ENCODE data around the gene AKT3.
A peak's percentile ranks its signal among the peaks of the same experiment; 100 is the strongest.

Gene AKT3

DNA sequence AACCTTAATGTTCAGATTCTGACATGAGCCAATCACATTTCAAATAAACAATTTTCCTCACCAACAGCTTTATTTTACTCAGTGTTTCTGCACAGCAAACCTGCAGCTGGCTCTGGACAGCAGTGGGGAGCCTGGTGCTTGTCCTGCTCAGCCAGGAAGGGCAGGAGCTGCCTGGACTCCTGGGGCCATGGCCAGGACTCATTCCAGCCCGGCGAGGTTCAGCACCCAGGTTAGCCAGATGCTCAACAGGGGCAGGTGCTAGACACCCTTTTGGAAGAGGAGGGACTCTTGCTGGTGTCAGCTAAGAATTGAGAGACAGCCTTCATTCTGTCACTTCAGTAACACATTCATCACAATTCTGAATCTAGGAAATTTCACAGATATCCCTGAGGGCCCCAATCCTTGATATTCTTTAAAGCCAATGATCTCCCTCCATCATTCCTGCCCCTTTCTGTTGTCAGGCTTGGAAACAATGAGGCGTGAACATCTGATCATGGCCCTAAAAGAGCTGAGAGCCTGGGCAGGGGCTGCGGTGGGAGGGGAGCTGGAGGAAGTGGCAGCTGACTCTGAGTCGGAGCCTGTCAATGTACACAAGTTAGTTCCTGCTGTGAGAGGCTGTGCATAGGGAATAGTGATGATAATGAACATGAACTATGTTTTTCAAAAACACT is 342.9 kb downstream of the AKT3 start:
- Mint-ChIP-seq H3K4me3 (no peak overlapping the region), H3K27me3 (no peaks in the 10 kb centered on the region), H3K36me3 (peaks cover 22% of the 10 kb centered on the region), H3K9me3 (no peaks in the 10 kb centered on the region), H3K4me1 (peaks cover 46% of the 10 kb centered on the region), H3K27ac (peak overlapping the region; percentile 8)

DNA sequence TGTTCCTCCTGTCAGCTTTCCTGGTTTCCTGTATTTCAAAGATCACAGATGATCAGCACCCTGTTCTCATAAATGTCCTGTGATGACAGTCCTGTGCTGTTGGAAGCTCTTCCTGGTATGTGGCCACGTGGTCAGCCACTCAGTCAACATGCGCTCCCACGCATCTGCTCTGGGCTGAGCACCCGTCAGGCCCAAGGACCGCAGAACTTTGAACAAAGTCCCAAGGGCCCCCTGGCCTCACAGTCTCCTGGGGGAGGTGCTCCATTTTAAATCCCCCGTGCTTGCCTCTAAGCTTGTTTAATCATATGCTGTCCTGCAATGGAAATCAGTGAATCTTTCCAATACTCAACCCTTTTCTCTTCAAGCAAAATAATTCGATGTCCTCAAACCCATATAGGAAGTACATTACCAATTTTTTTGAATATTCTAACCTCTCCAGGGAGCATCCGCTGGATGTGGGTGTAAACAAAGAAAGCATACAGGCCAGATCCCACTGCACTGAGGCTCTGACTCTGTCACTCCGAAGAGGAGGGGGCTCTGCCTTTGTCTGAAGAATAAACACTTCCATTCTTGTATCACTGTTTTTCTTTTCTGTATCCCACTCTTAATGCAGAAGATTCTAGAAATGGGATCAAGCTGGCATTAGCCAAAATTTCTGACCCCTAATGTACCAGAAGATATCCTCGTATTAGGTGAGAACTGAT is 343.9 kb downstream of the AKT3 start:
- Mint-ChIP-seq H3K27me3 (no peaks in the 10 kb centered on the region), H3K4me1 (peaks cover 40% of the 10 kb centered on the region), H3K36me3 (peaks cover 17% of the 10 kb centered on the region), H3K27ac (no peak overlapping the region), H3K4me3 (no peak overlapping the region), H3K9me3 (no peaks in the 10 kb centered on the region)

DNA sequence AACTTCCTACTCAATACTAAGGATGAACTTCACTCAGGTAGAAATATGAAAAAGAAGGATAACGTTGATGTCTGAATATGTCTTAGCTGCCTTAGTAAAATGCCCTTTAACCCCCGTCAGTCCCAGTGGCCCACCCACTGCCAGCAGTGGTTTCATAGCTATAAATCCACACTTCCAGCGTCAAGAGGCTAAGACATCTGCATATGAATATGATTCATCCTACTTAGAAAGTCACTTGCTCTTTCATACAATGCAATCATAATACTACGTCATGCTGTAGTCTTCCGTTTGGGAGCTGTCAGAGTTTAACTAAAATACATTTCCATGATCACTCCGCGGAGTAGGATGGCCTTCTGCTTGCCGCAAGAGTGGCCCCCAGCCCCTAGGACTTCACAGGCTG is 346.9 kb downstream of the AKT3 start:
- no peaks in the 10 kb centered on the region for H3K9me3 Mint-ChIP-seq
- H3K27ac Mint-ChIP-seq, result peak overlapping the region; percentile 9
- no peaks in the 10 kb centered on the region for H3K27me3 Mint-ChIP-seq
- peaks cover 17% of the 10 kb centered on the region for H3K4me1 Mint-ChIP-seq
- no peak overlapping the region for H3K4me3 Mint-ChIP-seq
- peaks cover 17% of the 10 kb centered on the region for H3K36me3 Mint-ChIP-seq

DNA sequence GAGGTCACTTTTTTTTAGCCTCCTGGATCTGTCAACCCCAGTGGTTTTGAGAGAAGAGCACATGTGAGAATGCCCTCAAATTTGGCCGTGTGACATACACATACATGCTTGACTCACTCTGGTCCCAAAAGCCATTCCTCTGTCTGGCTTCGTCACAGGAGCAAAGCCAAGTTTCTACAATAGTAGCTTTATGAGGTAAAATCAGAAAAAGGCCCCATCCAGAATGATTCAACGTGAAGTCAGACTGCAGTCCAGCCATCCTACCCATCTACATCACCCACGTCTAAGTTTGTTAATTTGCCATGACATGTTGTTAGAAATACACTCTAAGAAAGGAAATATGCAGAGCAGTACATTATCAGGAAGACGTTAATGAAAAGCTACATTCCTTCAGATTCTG is 349.0 kb downstream of the AKT3 start:
- Mint-ChIP-seq H3K27ac (no peak overlapping the region), H3K4me1 (peaks cover 4% of the 10 kb centered on the region), H3K9me3 (no peaks in the 10 kb centered on the region), H3K36me3 (peaks cover 16% of the 10 kb centered on the region), H3K4me3 (no peak overlapping the region), H3K27me3 (no peaks in the 10 kb centered on the region)

DNA sequence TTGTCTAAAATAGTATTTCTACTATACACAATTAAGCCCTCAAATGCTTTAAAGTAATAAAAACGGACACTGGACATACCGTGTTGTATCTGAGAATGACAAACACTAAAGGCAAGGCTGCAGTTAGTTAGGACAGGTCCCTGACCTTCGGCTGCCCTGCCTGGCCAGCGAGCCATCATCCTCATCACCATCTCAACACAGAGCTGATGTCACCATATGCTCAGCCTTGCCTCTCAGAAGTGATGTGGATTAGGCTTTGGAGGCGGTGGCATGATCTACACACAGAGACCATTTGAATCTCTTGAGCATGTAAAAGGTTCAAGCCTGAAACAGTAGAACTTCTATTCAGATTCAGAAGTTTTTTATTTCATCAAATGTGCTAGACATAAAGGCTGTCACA is 349.5 kb downstream of the AKT3 start:
- Mint-ChIP-seq H3K4me1 (peaks cover 6% of the 10 kb centered on the region), H3K27ac (no peak overlapping the region), H3K4me3 (no peak overlapping the region), H3K9me3 (no peaks in the 10 kb centered on the region), H3K27me3 (no peaks in the 10 kb centered on the region), H3K36me3 (peaks cover 16% of the 10 kb centered on the region)

DNA sequence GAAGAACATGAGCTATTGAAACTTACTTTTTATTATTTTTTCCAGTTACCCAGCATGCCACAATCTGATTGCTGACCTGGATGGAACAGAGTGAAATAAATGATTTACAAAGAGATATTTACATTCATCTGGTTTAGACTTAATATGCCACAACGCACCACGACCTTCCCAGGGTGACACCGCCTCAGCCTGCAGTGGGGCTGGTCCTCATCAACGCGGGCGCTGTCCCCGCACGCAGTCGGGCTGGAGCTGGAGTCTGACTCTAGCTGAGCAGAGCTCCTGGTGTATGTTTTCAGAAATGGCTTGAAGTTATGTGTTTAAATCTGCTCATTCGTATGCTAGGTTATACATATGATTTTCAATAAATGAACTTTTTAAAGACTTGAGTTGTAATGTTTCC is 350.3 kb downstream of the AKT3 start:
- H3K27me3 Mint-ChIP-seq, result no peaks in the 10 kb centered on the region
- no peak overlapping the region for H3K4me3 Mint-ChIP-seq
- peaks cover 6% of the 10 kb centered on the region for H3K4me1 Mint-ChIP-seq
- H3K36me3 Mint-ChIP-seq, result peaks cover 16% of the 10 kb centered on the region
- no peak overlapping the region for H3K27ac Mint-ChIP-seq
- H3K9me3 Mint-ChIP-seq, result no peaks in the 10 kb centered on the region

DNA sequence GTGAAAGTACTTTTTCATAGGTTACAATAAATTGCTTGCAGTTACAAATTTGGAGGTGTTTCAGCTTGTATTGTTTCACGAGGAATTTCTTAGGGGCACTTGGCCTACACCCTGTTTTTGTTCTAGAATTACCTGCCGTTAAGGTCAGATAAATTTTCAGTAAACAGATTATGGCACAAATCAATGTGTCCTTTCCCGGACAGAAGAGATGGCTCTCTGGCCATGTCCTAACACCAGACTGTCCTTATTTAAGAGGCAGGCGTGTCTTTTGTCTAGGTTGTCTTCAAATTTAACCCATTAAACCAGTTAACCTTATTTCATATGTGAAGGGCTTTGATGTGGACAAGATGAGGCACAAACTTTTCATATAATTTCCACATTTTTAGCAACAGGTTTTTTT is 350.8 kb downstream of the AKT3 start:
- Mint-ChIP-seq H3K4me1 (peaks cover 6% of the 10 kb centered on the region), H3K27me3 (no peaks in the 10 kb centered on the region), H3K27ac (no peak overlapping the region), H3K4me3 (no peak overlapping the region), H3K9me3 (no peaks in the 10 kb centered on the region), H3K36me3 (peaks cover 16% of the 10 kb centered on the region)

DNA sequence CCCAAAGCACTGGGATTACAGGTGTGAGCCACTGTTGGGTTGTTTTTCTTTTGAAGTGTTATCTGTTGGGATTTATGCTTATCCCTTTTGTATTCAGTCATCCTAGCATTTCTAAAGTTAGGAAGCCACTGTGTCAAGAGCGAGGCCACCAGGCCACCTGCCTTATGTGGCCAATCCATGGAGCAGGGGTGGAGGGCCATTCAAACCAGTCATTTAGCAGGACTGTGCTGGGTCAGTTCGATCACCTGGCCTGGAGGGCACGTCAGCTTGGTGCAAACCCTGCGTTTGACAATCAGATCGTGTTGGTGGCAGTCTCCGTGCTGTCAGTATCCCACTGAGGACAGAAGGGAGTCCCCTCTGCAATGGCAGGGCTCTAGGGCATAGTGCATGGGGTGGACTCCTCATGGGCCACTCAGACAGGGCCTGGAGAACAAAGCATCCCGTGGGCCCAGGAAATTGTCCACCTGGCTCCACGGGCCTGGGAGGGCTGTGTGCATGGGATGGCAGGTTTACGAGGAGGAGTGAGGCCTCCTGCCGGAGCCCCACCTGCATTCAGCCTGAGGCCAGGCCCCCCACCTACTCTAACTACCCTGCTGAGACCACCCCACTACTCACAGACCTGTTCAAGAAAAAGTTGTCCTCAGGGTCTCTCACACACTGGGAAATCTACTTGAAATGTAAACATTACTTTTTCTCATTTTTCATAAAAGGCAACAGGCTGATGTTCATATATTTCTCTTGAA is 351.9 kb downstream of the AKT3 start:
- Mint-ChIP-seq H3K27ac (no peak overlapping the region), H3K36me3 (peaks cover 10% of the 10 kb centered on the region), H3K4me1 (peaks cover 6% of the 10 kb centered on the region), H3K27me3 (no peaks in the 10 kb centered on the region), H3K9me3 (no peaks in the 10 kb centered on the region), H3K4me3 (no peak overlapping the region)

DNA sequence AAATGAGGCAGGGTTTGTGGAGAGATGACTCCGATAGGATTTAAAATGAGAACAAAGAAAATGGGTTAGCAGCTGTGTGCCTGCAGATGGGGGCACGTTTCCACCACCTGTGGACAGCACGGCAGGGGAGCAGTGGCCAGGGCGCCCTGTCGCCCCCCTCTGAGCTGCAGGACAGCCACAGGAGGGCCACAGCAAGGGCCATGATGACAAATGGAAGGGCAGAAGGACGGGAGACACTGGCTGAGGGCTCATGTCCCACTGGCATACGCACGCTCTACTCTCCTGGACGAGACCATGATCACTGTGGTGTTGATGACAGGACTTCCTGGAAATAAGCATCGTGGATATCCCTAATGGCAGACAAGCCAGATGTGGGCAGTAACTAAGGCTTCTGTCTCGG is 353.2 kb downstream of the AKT3 start:
- Mint-ChIP-seq H3K4me3 (no peak overlapping the region), H3K4me1 (peaks cover 6% of the 10 kb centered on the region), H3K27me3 (no peaks in the 10 kb centered on the region), H3K27ac (no peak overlapping the region), H3K36me3 (peaks cover 3% of the 10 kb centered on the region), H3K9me3 (no peaks in the 10 kb centered on the region)

DNA sequence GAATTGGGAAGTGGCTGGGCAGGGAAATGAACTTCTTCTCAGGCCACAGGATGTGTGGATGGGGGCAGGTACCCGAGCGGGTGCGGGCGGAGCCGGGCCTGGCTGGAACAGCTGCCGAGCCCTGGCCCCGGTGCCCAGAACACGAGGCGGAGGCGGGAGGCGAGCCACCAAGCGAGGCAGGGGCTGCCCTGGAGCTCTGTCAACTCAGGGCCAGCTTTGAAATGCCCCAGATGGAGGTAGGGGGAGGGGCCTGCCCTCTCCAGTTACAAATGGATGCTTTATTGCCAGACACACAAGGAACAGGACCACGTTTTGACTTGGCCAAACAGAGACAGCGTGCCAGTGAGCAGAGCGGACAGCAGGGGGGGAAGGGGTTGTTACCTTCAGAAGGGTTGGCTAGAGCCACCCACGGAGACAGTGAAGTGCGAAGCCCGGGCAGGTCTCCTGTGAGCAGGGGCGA is 353.8 kb downstream of the AKT3 start:
- Mint-ChIP-seq H3K27me3 (no peaks in the 10 kb centered on the region), H3K4me3 (no peak overlapping the region), H3K36me3 (peaks cover 3% of the 10 kb centered on the region), H3K27ac (no peak overlapping the region), H3K9me3 (no peaks in the 10 kb centered on the region), H3K4me1 (peaks cover 6% of the 10 kb centered on the region)

DNA sequence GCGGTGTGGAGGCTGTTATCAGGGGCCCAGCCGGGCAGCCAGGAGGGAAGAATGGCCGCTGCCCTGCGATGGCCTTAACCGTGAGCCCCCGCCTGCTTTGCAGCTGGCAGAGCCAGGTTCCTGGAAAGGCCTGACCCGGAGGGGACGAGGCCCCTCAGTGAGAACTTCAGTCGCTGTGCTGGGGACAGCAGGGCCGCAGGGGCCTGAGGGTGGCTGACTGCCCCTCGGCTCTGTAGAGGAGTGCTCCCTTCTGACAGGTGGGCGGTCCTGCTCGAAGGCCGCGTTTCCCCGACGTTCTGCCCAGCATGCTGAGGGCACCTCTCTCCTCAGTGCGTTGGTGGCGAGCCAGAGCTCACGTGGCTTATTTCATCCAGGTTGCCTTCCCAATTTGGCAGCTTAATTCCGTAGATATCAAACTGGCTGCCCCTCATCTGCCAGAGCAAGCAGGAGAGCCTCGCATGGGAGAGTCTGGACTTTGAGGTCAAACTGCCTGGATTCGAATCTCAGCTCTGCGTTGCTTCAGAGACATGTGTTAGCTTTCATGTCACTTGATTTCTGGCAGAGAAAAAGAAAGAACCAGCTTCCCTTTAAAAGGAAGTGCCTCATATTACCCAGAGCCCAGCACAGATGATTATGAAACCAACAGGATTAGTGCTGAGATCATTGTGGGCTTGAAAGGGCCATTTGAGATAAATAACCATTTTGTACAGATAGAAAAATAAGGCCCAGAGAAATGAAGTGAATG is 354.4 kb downstream of the AKT3 start:
- no peak overlapping the region for H3K27ac Mint-ChIP-seq
- no peaks in the 10 kb centered on the region for H3K36me3 Mint-ChIP-seq
- H3K4me3 Mint-ChIP-seq, result no peak overlapping the region
- no peaks in the 10 kb centered on the region for H3K27me3 Mint-ChIP-seq
- peaks cover 6% of the 10 kb centered on the region for H3K4me1 Mint-ChIP-seq
- H3K9me3 Mint-ChIP-seq, result no peaks in the 10 kb centered on the region

DNA sequence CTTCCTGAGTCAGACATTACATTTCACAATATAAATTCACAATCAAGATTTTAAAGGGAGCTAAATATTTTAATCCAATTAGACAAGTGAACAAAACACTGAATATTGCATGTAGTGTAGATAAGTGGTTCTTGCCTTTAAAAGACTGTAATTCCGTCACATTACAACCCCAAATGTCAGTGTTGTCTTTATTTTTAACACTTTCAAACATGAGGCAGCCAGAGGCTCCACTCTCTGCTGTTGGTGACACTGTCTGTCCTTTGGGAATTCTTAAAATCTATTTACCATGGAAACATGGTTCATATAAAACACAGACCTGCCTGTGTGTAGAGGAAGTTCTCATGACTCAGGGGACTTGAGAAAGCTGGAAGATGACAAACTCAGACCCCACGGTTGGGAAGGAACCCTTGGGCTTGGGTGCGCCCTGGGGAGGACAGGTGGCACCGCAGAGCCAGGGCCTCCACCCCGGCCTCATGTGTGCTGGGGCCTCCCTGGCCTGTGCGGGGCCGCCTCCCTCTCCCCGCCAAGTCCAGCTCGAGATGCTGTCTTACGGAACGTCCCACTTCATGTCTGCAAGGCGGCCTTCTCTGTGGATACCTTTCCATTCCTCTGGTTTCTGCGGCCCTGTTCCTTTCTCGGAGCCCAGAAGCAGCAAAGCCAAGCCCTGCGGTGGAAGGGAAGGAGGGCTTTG is 355.2 kb downstream of the AKT3 start:
- Mint-ChIP-seq H3K4me1 (peaks cover 6% of the 10 kb centered on the region), H3K27me3 (no peaks in the 10 kb centered on the region), H3K36me3 (no peaks in the 10 kb centered on the region), H3K27ac (no peak overlapping the region), H3K9me3 (no peaks in the 10 kb centered on the region), H3K4me3 (no peak overlapping the region)

DNA sequence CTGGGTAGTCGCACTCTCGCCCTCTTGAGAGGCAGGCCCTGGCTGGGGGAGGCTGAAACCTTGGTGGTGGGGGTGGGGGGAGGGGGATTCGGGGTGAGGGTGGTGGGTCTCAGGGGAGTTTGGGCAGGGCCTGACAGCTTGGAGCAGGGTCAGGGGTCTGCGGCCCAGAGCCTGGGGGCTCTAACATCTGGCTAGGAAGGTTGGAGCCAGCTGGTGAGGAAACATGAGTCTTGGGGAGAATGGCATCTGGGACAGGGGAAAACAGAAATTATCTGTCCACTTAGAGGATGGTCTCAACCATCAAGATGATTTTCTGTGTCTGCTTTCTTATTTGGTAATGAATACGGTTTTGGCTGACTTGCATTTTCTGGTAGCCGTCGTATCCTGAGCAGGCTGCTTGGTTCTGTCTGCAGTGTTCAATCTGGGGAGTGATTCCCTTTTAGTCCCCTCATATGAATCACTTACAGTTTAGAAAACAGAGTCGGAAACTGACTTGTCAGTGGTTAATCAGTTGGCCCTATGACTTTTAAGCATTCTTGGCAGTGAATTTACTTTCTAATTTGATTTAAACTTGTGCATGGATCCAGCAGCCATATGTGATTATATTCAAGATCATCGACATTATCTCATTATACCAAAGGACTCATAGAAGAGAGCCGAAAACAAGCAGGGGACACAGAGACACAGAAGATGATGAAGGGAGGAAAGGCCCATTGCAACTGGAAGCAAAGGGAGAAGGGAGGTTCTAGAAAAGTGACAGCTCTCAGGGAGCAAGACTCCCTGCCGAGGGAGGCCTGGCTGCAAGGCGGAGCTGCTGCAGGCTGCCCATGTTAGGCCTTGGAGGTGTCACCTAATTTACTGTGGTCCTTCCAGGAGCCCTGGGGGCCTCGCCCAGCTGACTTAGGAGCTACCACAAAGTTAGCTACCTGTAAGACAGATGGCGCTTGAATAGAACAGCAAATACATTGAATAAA is 356.6 kb downstream of the AKT3 start:
- Mint-ChIP-seq H3K9me3 (no peaks in the 10 kb centered on the region), H3K36me3 (no peaks in the 10 kb centered on the region), H3K27me3 (no peaks in the 10 kb centered on the region), H3K27ac (peak overlapping the region; percentile 56), H3K4me1 (peaks cover 6% of the 10 kb centered on the region), H3K4me3 (no peak overlapping the region)
